GM19468 (cell line): ENCODE data around the gene PCBD2.
"Not testable (repeated sequence)": the region's sequence is repeated elsewhere in the genome, so short reads cannot be mapped to it uniquely, and the experiment has no call there.

Experiments
- ATAC-seq: cut with Tn5 transposase; IDR thresholded peaks from one replicate; pipeline ENCODE4 v1.9.1; 2021; ENCODE audit warnings: mild to moderate bottlenecking, moderate library complexity, moderate number of reproducible peaks; ENCODE audit not compliant: unreplicated experiment; ENCODE audit errors: extremely low read depth

PCBD2 gene

DNA sequence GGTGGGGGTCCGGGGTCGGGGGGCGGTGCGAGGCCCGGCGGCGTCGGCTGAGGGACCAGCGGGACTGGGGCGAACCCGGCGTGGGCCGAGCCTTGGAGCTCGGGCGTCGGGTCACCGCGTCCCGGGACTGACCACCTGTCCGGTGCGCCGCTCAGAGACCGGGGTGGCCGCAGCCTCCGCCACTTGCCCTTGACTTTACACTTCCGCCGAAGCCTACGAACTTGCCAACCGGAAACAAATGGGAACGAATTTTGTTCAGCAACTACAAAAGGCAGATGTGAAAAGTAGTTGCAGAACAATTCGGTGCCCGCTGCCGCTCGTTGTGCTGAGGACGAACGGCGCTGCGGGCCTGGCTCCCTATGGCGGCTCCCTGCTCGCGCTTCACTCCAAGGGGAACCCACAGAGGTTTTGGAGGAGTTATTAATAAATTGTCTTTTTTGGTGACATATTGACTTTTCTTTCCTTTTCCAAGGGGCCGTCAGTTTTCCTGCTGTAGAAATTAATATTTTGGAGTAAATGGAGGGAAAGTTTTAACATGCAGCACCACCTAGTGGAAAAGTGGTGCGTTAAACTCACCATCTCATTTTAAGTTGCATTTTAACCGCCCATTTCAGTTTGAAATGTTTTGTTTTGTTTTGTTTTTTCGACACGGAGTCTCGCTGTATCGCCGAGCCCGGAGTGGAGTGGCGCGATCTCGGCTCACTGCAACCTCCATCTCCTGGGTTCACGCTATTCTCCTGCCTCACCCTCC, 490 bp downstream of the PCBD2 start:
- ATAC-seq: peak; percentile 6

DNA sequence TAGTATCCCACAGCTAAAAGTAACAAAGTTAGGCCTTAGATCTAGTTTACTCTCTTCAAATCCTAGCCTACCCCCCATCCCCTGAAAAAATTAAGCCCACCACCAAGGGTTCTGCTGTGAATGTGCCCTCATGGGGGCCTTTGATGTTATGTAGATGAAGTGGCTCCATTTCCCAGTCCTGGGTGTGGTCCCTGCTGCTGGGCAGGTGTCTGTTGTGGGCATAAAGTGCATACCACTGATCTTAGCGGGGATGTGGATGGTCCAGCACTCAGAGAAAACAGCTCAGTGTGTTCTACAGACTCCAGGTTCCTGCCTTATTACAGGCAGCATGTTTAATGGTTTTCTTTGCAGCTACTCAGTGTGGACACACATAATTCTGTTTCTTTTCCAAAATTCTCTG, 1.9 kb downstream of the PCBD2 start:
- ATAC-seq: no peak

DNA sequence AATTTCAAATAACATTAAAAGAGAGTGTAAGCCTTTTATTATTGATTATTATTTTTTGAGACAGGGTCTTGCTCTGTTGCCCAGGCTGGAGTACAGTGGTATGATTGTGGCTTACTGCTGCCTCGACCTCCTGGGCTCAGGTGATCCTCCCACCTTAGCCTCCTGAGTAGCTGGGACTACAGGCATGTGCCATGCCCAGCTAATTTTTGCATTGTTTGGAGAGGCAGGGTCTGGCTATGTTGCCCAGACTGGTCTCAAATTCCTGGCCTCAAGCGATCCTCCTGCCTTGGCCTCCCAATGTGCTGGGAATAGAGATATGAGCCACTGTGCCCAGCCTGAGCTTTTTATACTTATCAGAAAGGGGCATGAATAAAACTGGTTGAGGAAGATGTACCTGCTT, 5.8 kb downstream of the PCBD2 start:
- ATAC-seq: not testable (repeated sequence)

DNA sequence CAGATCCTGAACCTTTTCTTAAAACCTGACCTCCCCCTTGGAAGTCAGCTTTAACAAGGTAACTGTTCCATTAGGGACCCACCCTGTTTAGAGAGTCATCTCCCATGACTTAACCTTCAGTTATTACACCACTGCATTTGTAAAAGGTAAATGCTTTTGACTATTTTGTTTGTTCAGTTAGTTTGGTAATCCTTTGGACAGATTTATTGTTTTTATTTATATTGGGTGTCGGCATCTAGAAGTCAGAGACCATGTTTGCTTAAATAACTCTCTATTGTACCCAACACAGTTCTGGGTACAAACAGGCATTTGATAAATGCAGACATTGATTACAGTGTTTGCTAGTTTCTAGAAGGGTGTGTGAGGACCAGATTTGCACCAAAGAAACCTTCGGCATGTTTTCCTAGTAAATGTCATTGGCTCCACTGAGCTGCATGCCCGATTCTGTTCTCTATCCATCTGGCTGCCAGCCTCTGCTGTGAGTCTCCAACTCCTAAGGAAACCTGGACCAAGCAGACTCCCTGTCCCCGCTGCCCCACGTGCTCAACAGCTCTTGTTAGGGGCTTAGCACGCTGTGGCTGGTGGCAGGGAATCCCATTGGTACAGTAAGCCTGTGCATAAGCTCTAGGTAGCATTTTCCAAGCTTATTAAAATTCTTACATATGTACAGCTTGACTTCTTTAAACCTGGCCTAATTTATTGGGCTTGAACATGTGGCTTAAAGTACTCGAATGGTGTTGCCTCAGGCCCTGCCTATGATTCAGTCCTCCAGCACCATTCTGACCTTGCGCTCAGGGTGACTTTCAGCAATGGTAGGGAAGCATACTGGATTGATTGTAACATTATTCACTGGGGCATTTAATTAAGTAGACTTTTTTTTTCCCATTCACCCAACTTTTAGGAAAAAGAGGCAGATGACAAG, 6.6 kb downstream of the PCBD2 start:
- no peak for ATAC-seq

DNA sequence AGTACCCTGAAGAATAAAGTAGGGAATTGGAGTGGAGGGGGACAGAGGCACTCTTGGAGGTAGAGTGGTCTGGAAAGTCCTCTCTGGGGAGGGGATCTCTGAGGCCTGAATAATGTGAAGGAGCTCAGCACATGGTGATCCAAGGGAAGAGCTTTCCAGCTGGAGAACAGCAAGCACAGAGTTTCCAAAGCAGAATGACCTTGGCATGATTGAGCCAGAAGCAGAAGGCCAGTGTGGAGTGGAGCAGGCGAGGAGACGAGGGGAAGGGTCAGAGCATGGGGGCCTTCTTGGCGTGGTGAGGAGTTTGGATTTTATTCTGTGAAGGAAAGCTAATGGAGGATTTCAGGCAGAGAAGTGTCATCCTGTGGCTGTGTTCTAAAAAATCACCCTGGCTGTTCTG, 8.3 kb downstream of the PCBD2 start:
- ATAC-seq: no peak

DNA sequence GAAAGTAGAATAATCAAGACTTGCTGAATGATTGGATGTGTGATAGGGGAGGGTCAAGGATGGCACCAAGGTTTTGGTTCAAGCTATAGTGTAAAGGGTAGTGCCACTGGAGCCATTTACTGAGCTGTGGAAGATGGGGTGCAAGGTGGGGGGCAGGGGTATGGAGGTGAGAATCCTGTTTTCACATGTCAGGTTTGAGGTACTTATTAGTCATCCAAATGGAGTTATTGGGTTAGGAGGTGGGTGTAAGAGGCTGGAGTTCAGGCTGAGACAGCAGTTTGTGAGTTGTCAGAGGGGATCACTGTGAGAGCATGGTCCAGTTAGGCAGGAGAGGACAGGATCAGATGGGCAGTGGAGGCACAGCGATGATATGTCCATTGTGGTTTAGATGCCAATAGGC, 8.9 kb downstream of the PCBD2 start:
- no peak for ATAC-seq

DNA sequence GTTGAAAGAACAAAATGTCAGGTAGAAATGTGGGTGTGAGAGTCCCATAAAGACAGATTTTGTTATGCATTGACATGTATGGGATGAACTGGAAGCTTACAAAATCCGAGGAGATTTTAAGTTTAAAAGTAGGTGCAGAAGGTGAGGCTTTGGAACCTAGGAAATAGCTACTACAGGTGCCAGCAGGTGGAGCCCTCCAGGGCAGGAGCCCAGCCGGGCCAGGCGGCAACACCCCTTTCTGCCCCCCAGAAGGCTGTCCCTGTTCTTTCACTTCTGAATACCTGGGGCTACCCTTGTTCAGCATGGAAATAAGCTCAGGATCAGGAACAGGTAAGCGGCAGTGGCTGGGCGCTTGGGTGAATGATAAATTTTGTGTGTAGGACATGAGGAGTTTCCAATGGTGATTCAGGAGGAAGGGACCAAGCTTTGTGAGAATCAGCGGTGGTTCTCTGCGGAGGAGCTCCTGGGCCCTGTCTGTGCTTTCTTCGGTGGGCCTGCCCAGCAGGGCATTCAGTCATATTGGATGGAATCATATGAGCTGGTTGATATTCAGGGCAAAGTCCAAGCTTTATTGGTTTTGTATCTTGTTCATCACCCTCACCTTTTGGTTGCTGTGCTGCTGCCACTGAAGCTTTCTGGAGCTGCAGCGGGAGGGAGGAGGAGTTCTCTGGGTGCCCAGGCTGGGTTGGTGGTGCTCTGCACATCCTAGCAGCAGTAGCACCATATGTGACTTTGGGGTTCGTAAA, 12.3 kb downstream of the PCBD2 start:
- ATAC-seq: no peak

DNA sequence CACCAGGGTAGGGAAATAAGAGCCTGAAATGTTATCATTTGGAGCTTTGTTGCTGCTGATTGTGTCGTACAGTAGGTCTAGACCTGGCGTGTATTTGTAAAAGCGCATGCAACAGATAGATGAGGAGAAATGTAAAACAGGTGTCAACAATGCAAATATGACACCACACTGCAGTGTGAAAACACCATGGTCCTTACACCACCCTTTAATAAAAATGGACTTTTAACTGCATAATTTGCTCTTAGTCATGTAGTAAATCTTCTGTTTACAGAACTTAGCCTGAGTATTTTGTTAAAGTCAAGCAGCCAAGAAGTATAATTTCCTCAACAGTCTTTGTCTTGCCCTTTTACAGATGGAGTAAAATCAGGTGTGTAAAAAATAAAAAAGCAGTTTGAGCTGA, 13.9 kb downstream of the PCBD2 start:
- ATAC-seq: no peak

DNA sequence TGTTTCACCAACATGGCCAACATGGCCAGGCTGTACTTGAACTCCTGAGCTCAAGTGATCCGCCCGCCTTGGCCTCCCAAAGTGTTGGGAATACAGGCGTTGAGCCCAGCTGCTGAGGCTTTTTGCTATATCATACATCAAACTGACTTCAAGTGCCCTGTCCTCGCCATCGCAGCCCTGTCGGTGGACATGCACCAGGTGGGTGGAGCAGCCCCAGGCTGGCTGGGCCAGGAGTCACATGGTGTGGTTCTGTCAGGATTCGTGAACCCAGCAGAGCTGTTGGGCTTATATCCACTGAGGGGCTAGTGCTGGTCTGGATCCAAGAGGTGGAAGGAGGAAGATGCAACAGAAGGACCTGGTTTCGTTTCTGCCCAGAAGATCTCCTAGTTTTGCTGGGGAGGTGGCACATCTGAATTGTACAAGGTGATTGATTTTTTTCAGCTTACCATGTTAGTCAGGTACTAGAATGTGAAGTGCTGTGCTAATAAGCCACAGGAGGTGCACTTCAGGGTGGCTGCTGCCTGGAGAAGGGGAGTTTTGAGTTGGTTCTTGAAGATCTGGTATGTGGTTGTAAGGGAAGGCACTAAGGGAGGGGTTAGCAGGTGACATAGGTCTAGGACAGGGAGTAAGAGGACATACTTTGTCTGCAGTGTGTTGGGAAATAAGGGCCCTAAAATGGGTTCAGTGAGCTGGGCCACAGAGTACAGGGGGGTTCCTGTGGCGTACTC, 16.1 kb downstream of the PCBD2 start:
- no peak for ATAC-seq

DNA sequence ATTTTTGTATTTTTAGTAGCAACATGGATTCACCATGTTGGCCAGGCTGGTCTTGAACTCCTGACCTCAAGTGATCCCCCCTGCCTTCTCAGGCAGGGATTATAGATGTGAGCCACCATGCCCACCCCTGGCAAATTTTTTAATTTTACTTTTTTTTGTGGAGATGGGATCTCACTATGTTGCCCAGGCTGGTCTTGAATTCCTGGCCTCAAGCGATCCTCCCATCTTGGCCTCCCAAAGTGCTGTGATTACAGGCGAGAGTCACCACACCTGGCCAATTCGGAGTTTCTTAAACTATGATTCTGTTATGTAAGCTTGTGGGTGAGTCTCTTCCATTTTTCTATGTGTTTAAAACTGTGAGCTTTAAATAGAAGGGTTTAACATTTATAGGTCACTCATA, 27.6 kb downstream of the PCBD2 start:
- no peak for ATAC-seq

DNA sequence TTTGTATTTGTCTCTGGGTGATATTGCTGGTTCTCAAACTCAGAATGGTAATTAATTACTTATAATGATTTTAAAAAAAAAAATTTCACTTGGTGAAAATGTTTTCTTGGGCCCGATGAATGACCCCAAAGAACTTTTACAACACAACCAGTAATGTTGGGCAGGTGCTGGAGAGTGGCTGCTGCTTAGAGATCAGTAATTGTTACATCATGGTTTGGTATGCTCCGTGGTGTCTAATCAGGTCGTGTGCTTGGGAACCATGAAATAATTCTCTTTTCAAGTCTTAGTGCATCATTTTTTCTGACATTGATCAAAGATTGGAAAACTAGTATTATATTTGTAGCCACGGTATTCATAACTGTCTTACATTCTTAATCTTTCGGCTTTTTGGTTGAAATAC, 29.3 kb downstream of the PCBD2 start:
- ATAC-seq: no peak

DNA sequence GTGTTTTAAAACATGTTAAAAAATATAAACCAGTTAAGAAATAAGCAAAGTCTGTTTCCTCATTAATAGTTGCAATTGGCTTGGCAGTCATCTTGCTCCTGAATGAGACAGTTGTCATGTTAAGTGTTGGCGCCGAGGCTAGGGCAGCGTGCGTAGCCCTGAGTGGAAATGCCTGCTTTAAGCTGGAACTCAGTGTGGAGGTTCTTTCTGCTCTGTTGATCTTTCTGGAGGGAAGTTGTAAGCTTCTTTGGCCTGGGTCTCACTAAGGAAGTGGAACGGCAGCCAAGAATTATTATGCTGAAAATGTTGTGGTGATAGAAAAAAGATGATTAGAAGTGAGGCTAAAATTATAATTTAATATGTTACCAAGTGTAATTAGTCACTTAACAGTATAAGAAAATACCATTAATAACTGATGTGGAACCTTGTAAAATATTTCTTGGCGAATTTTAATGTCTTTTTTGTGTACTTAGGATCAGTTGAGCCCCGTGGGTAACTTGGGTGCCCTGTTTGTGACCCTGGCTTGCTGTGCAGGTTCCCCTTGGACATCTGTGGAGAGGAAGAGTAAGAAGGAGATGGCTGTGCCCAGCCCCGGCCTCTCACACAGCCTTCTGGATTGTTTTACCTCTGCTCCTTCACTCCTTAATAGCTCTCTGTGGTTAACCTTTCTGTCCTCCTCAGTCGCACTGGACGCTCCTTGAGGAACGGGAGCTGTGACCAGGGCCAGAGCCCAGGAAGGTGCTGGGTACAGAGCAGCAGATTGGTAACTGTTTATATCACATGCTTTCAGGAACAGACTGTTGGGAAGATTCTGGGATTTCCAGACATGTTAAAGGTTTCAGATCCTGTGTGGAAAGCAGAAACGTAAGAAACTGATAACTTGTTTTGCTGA, 31.0 kb downstream of the PCBD2 start:
- ATAC-seq: no peak

DNA sequence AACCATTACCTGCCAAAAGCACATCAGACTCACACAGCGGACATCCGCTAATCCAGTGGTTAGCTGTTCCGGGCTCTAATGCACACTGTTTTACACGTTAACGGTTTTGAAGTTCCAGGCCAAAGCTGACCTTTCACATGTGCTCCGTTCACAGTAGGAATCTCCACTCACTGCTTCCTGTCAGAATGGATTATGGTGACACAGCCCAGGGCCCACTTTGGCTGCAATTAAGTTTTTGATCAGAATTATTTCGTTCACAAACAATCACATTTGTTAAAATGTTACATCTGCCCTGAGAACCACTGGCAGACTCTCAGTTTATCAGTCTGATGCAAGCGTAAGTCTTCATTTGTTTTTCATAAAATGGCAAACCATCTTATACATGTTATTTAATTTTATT, 32.6 kb downstream of the PCBD2 start:
- ATAC-seq: no peak

DNA sequence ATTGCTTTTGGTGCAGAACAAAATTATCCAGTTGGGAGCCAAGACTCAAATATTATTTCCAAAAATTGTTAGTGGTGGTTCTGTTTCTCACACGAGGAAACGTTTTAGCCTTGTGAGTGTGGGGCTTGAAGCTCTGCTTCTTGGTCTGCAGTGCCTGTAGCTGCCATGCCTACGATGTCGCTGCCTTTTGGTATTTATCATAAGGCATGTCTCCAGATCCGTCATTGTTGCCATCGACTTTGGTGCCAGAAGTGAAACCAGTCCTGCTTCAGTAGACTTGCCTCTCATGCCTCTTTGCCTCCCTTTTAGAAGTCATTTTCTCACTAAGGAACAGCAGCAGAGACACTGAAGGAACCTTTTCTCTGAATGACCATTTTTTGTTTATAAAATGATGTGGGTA, 33.1 kb downstream of the PCBD2 start:
- ATAC-seq: no peak

DNA sequence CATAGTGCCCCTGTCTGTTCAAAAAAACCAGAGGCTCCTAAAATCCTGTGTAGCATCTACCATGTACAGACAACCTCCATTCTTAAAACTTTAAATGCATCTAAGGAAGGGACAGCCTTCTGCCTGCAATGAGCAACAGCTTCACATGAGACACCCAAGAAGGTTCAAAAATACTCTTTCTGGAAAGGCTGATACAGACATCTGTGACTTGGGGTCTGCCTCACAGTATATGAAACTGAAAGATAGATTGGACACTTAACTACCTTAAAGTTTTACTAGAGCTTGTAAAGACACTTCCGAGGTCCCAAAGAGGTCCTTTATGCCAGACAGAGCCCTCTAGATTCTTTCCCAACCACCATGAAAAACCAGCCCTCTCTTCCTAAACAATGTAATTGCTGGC, 34.6 kb downstream of the PCBD2 start:
- ATAC-seq: no peak

DNA sequence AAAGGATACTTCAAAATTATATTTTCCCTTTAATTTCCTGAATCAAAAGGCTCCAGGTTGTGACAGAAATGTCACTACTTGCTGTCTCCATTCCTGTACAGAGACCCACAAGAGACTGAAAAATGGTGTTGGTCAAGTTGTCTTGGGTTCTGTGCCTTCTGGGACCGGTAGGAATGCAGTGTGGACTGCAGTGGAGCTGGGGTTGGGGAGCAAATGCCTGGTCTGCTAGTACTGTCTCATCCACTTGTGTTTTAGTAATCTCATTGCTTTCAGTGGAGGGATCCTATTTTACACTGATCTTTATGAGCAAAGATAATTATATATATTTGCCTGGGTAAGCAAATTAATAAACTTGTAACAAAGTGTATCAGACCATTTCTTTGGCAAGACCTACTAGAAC, 38.6 kb downstream of the PCBD2 start:
- ATAC-seq: no peak

DNA sequence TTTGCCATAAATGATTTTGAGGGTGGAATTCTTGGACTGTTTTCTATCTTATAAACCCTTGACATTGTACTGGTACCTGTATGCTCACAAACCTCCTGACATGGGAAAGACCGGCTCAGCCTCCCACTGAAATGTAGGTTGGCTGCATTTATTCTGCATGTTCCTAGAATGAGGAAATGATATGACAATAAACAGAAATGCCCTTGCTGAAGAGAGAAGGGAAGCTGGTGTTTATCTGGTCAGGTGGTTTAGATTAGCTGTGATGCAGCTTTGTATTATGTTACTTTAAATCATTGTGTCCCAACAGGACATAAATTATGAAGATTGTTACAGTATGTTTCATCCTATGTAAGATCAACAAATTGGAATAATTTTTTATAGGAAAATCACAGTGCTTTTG, 39.7 kb downstream of the PCBD2 start:
- no peak for ATAC-seq

DNA sequence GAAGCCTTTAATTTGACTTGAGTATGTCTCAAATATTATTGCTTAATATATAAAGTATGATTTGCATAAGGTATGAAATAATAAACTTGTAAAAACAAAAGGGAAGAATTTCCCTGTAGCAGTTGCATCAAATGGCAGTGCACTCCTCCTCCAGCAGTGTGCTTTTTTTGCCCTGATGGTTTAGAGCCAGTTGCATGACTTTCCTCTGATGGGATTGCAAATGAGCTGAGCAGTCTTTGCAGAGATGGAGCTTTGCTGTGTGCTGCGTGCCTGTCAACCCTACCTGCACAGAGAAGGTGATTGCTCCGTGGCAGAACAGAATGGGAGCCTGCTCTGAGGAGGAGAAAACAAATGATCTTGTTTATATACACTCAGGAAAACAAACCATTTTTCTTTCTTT, 40.1 kb downstream of the PCBD2 start:
- ATAC-seq: no peak

DNA sequence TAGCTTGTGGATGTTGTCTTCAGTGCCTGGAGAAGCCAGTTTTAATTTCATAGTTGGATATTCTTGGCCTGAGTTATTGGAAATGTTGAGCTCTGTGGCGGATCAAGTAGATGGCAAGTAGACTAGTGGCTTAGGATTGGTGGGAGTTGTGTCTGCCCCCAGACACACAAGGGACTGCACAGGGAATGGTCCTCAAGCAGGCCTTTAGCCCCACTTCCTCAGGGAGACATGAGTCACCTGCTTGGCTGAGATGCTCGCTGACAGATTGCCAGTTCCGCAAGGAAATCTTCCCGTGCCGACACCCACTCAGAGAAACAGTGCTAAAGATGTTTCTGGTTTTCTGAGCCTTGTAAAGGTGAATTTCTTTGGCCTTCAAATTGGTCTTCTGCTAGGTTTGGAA, 44.0 kb downstream of the PCBD2 start:
- no peak for ATAC-seq
